GM12878 (cell line): ENCODE data around the gene NOS1AP. TPM values are rescaled to one million over a fixed set of nuclear protein-coding genes. Genes with fewer than 3 reads are reported as not detected.
A peak's percentile ranks its signal among the peaks of the same experiment; 100 is the strongest.

Source experiments
- ATAC-seq: fragments of 200-7000 bp; cut with Tn5 transposase; 3 replicates; pipeline ENCODE4 v1.9.1; 2020; ENCODE audit warnings: mild to moderate bottlenecking, moderate library complexity
- BruUV-seq: library from RNA; stranded (reverse); fragments of 400-500 nt; replicated peaks from 2 replicates; lab custom pipeline; 2021; lab: Mats Ljungman, UMichigan
- CTCF ChIA-PET: fragments of 300-600 bp; sonication (Branson Sonifier 250); formaldehyde crosslinking; extraction: SDS; loops from one replicate; lab custom pipeline; 2021; ENCODE audit warnings: inconsistent platforms; lab: Yijun Ruan, JAX
- POLR2A ChIA-PET: fragments of 350-600 bp; formaldehyde crosslinking; extraction: SDS; loops from one replicate; lab custom pipeline; 2021; ENCODE audit warnings: inconsistent platforms; lab: Charles Lee
- RAD21 ChIA-PET: fragments of 300-600 bp; sonication (Branson Sonifier 250); formaldehyde crosslinking; loops from one replicate; lab custom pipeline; 2023; ENCODE audit warnings: antibody characterized with exemption; ENCODE audit not compliant: unreplicated experiment; lab: Charles Lee
- SMC1A ChIA-PET: fragments of 300-600 bp; sonication (Branson Sonifier 250); formaldehyde crosslinking; loops from one replicate; lab custom pipeline; 2023; ENCODE audit not compliant: unreplicated experiment, uncharacterized antibody; lab: Charles Lee
- DNase-seq: peaks from one replicate; pipeline ENCODE4 v3.0.0-alpha.2; 2011; ENCODE audit warnings: low read depth, low spot score
- FAIRE-seq: peaks from 3 replicates; lab custom pipeline; 2011; peaks lifted over from hg19 to GRCh38; lab: Jason Lieb, UNC
- H2AFZ ChIP-seq: 2 replicates; pipeline ENCODE4 v1.6.0; 2011; ENCODE audit warnings: low read depth, low read length, control low read depth; ENCODE audit not compliant: control insufficient read depth
- H3K27ac ChIP-seq: 2 replicates; pipeline ENCODE4 v1.5.1; 2011; ENCODE audit warnings: control low read depth; ENCODE audit not compliant: control insufficient read depth, insufficient read depth
- H3K27me3 ChIP-seq, 2 experiments: replicated peaks in 1 of 2; 2 replicates each; pipeline versions ENCODE4 v1.6.0 to v1.6.1; 2011; ENCODE audit warnings: low read length in 1 of 2; ENCODE audit not compliant: control insufficient read depth in 2 of 2, insufficient read depth in 2 of 2
- H3K36me3 ChIP-seq, 2 experiments: 2 replicates each; pipeline ENCODE4 v1.5.1; 2011; ENCODE audit warnings: low read length in 1 of 2; ENCODE audit not compliant: control insufficient read depth in 2 of 2, insufficient read depth in 2 of 2
- H3K4me1 ChIP-seq: 2 replicates; pipeline ENCODE4 v1.6.1; 2011; ENCODE audit warnings: mild to moderate bottlenecking, low read length, moderate library complexity, mixed read lengths; ENCODE audit not compliant: control insufficient read depth, insufficient read depth
- H3K4me2 ChIP-seq: 2 replicates; pipeline ENCODE4 v1.6.0; 2011; ENCODE audit warnings: control low read depth; ENCODE audit not compliant: control insufficient read depth, insufficient read depth
- H3K4me3 ChIP-seq: fragments of 200-600 bp; sonication (generic); 2 replicates; pipeline ENCODE4 v1.5.1; 2016
- H3K79me2 ChIP-seq: 2 replicates; pipeline ENCODE4 v1.6.0; 2011; ENCODE audit warnings: low read length; ENCODE audit not compliant: control insufficient read depth, insufficient read depth
- H3K9ac ChIP-seq: 2 replicates; pipeline ENCODE4 v1.8.0; 2011; ENCODE audit warnings: low read length, control low read depth, mixed read lengths; ENCODE audit not compliant: control insufficient read depth, insufficient read depth
- H3K9me3 ChIP-seq: replicated peaks from 3 replicates; pipeline ENCODE4 v1.5.1; 2011; ENCODE audit warnings: mild to moderate bottlenecking, low read length; ENCODE audit not compliant: control insufficient read depth, insufficient read depth
- H4K20me1 ChIP-seq: 2 replicates; pipeline ENCODE4 v1.6.0; 2011; ENCODE audit not compliant: control insufficient read depth, insufficient read depth
- ATF7 ChIP-seq: fragments of 450-650 bp; IDR thresholded peaks from 2 replicates; pipeline ENCODE4 v1.6.1; 2016; ENCODE audit warnings: low read depth, mild to moderate bottlenecking
- CBFB ChIP-seq: IDR thresholded peaks from 2 replicates; pipeline ENCODE4 v1.6.1; 2016; ENCODE audit warnings: antibody characterized with exemption, low read depth
- CEBPB ChIP-seq, 2 experiments: fragments of 150-350 bp in 1 of 2; IDR thresholded peaks; 2 replicates each; pipeline ENCODE4 v1.6.1; 2012 to 2014; ENCODE audit warnings: low read depth in 2 of 2, low read length in 2 of 2, borderline replicate concordance in 1 of 2, inconsistent platforms in 1 of 2
- FOS ChIP-seq: IDR thresholded peaks from 3 replicates; pipeline ENCODE4 v1.6.1; 2011; ENCODE audit warnings: borderline replicate concordance; ENCODE audit not compliant: insufficient read length; ENCODE audit errors: extremely low read depth
- IKZF1 ChIP-seq: fragments of 450-650 bp; conservative IDR thresholded peaks from 2 replicates; pipeline ENCODE4 v1.6.1; 2017; ENCODE audit warnings: antibody characterized with exemption, mild to moderate bottlenecking
- KDM1A ChIP-seq: fragments of 200-600 bp; sonication (generic); IDR thresholded peaks from 2 replicates; pipeline ENCODE4 v1.6.1; 2016; ENCODE audit warnings: borderline replicate concordance
- KLF5 ChIP-seq: fragments of 450-650 bp; IDR thresholded peaks from 2 replicates; pipeline ENCODE4 v1.6.1; 2014; ENCODE audit warnings: mild to moderate bottlenecking; ENCODE audit not compliant: partially characterized antibody
- MTA2 ChIP-seq: fragments of 450-650 bp; IDR thresholded peaks from 2 replicates; pipeline ENCODE4 v1.6.1; 2016; ENCODE audit warnings: low read depth, mild to moderate bottlenecking, moderate library complexity
- MYC ChIP-seq: IDR thresholded peaks from 2 replicates; pipeline ENCODE4 v1.6.1; 2011; ENCODE audit warnings: mild to moderate bottlenecking, low read length, moderate library complexity, inconsistent platforms; ENCODE audit not compliant: insufficient read depth, insufficient replicate concordance, insufficient read length, severe bottlenecking
- NBN ChIP-seq: fragments of 450-650 bp; IDR thresholded peaks from 2 replicates; pipeline ENCODE4 v1.6.1; 2016
- POU2F2 ChIP-seq: IDR thresholded peaks from 3 replicates; pipeline ENCODE4 v1.6.1; 2011; ENCODE audit warnings: low read depth, mild to moderate bottlenecking, low read length, borderline replicate concordance
- RAD21 ChIP-seq: IDR thresholded peaks from 2 replicates; pipeline ENCODE4 v1.6.1; 2011; ENCODE audit warnings: mild to moderate bottlenecking, low read depth, low read length, moderate library complexity; ENCODE audit not compliant: insufficient read depth
- SMC3 ChIP-seq: IDR thresholded peaks from 2 replicates; pipeline ENCODE4 v1.6.1; 2011; ENCODE audit warnings: low read length, improper control_type of control experiment, borderline replicate concordance
- SPI1 ChIP-seq: IDR thresholded peaks from 2 replicates; pipeline ENCODE4 v1.6.1; 2011; ENCODE audit warnings: low read depth, mild to moderate bottlenecking, low read length, moderate library complexity, borderline replicate concordance; ENCODE audit not compliant: insufficient read depth
- STAT3 ChIP-seq: IDR thresholded peaks from 2 replicates; pipeline ENCODE4 v1.6.1; 2011; ENCODE audit warnings: low read depth, low read length, improper control_type of control experiment
- YBX1 ChIP-seq: fragments of 450-650 bp; IDR thresholded peaks from 2 replicates; pipeline ENCODE4 v1.6.1; 2016; ENCODE audit warnings: antibody characterized with exemption
- YY1 ChIP-seq: IDR thresholded peaks from 2 replicates; pipeline ENCODE4 v1.6.1; 2011; ENCODE audit warnings: low read depth, mild to moderate bottlenecking, low read length
- ZNF217 ChIP-seq: fragments of 450-650 bp; IDR thresholded peaks from 2 replicates; pipeline ENCODE4 v1.6.1; 2017; ENCODE audit warnings: antibody characterized with exemption, mild to moderate bottlenecking
- ZNF24 ChIP-seq: fragments of 450-650 bp; IDR thresholded peaks from 2 replicates; pipeline ENCODE4 v1.6.1; 2017; ENCODE audit warnings: antibody characterized with exemption, mild to moderate bottlenecking
- WGBS: methylation state at CpG from one replicate; pipeline ENCODE4 v1.1.6; 2016; ENCODE audit warnings: low lambda C conversion rate; ENCODE audit not compliant: insufficient replicate concordance, insufficient coverage; ENCODE audit errors: missing lambda C conversion rate; 5-methylcytosine and 5-hydroxymethylcytosine counted together
- in situ Hi-C: fragments of 300-500 bp; cut with MboI; formaldehyde crosslinking; loops from 9 replicates; pipeline ENCODE4 v1.14.3; 2018; ENCODE audit warnings: mixed read lengths
- intact Hi-C: fragments of 100-400 bp; cut with micrococcal nuclease; formaldehyde crosslinking; loops from one replicate; pipeline ENCODE4 v1.14.2; 2022; ENCODE audit not compliant: unreplicated experiment
- polyA plus RNA-seq, 11 experiments: library from polyadenylated mRNA; depleted of rRNA in 4 of 11; unstranded in 6 of 11; stranded (reverse) in 5 of 11; fragments of >200 nt; fragmentation: Nextera tagmentation in 4 of 11; fragmentation: Illumina TruSeq in 1 of 11; extraction: Ambion mirVana in 4 of 11; extraction: Trizol in 1 of 11; gene quantifications; 1 replicate in 1 of 11; 2 replicates in 10 of 11; pipeline versions ENCODE4 v1.2.1 to v1.2.3, GENCODE V29; 2011 to 2016; ENCODE audit warnings: inconsistent platforms in 2 of 11, missing spikeins in 2 of 11, low read depth in 1 of 11
- total RNA-seq, 4 experiments: library from RNA; depleted of rRNA in 3 of 4; stranded (reverse); fragments of >200 nt in 3 of 4; fragmentation: Illumina TruSeq in 1 of 4; extraction: Trizol in 1 of 4; gene quantifications; 2 replicates each; pipeline versions ENCODE4 v1.2.1 to v1.2.3, GENCODE V29; 2013 to 2021
- TF ChIP-seq, protein P1 (sequence below): fragments of 450-650 bp; IDR thresholded peaks from 2 replicates; pipeline ENCODE4 v1.6.1; 2017; ENCODE audit warnings: mild to moderate bottlenecking
- TF ChIP-seq, protein P2 (sequence below), 3 experiments: IDR thresholded peaks in 2 of 3; conservative IDR thresholded peaks in 1 of 3; 2 replicates each; pipeline ENCODE4 v1.5.1; 2011; ENCODE audit warnings: low read depth in 3 of 3, low read length in 3 of 3, mild to moderate bottlenecking in 3 of 3, control low read depth in 2 of 3, moderate library complexity in 2 of 3, inconsistent platforms in 1 of 3, mixed read lengths in 1 of 3; ENCODE audit not compliant: control insufficient read depth in 2 of 3, insufficient read depth in 1 of 3; ENCODE audit errors: extremely low read depth in 1 of 3

Gene NOS1AP
- total and polyA plus RNA-seq, 10 of the 15 experiments (the other 5 are each of a cell fraction or from before 2014, with no cell fraction given), result 0.03 to 0.15 TPM; not detected in 8

DNA sequence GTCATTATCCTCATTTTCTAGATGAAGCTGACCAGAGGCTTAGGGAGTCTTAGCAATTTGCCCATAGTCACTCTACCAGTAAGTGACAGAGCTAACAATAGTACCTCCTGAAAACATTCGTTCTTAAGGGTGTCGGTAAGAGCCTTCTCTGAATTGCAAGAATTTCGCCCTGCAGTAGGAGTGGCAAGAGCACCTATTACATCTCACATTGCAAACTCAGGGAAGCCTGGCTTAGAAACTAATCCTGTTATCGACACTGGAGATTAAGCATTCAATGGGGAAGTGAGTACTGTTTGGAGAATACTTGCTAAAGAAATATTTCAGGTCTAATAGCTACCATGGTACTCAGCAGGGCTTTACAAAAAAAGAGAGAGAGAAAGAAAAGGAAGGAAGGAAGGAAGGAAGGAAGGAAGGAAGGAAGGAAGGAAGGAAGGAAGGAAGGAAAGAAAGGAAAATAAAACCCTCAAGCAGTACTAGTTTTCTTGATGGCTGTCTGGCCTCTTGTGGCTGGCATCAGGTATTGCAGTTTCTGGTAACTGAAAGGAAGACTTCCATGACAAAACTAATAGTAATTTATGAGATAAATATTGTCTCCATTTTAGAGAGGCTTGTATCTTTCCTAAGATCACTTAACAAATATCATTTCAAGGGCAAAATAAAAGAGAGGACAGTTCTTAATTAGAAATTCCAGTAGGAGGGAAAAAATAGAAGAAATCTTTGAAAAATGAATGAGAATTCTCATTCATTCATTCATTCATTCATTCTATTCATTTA is 322.5 kb downstream of the NOS1AP start:
- DNase-seq (no peak), FAIRE-seq (no peak), ATAC-seq (peak; percentile 66)
- Histone ChIP-seq H3K4me2 (no peak overlapping the region), H2AFZ (no peak overlapping the region), H3K27me3 (peaks cover 0 to 5% of the 10 kb centered on the region in 2 experiments; a peak in 2 of 4 replicates), H3K4me1 (0 out of 2 replicates have a peak, but pooled peaks cover 4% of the 10 kb centered on the region), H3K9me3 (no peaks in the 10 kb centered on the region), H3K79me2 (no peaks in the 10 kb centered on the region), H3K4me3 (no peak overlapping the region), H4K20me1 (no peaks in the 10 kb centered on the region), H3K27ac (no peak overlapping the region), H3K9ac (no peak overlapping the region), H3K36me3 (no peaks in the 10 kb centered on the region)
- BruUV-seq, result no TSS peak
- CTCF ChIA-PET, result interaction anchor here (0.6 to 6.9 kb wide), 14 partner anchors 12 to 644 kb away, joined by 3 to 126 read pairs (median 4); partner anchors contain the start of gene C1orf226
- SMC1A ChIA-PET, result interaction anchor here (0.6 to 6.4 kb wide), 9 partner anchors 16 to 355 kb away, joined by 3 to 84 read pairs (median 6); no protein-coding TSS in a partner anchor
- WGBS, result 46% methylated on average over 4 of the region's 4 CpGs
- in situ Hi-C loops (loop anchor here (5.0 kb wide), 1 partner anchor 335 kb away; no protein-coding TSS in a partner anchor), intact Hi-C loops (loop anchor here (1.0 to 5.0 kb wide), 3 partner anchors 35 to 336 kb away; no protein-coding TSS in a partner anchor)
- POLR2A ChIA-PET, result no interaction called here
- RAD21 ChIA-PET, result interaction anchor here (0.6 to 6.4 kb wide), 6 partner anchors 10 to 336 kb away, joined by 3 to 83 read pairs (median 5); no protein-coding TSS in a partner anchor
- TF ChIP-seq STAT3 (no peak), SPI1 (peak; percentile 34; the same call in 1 of the 2 replicates), MYC (no peak), POU2F2 (no peak), KLF5 (no peak), MTA2 (peak; percentile 18; the same call in 1 of the 2 replicates), YBX1 (0 out of 2 replicates have a peak, but pooled peaks have one; percentile 35), ZNF217 (no peak), ZNF24 (peak; percentile 92), NBN (peak; percentile 40; the same call in 1 of the 2 replicates), CBFB (no peak), RAD21 (peak; percentile 77), SMC3 (peak; percentile 84), YY1 (0 out of 2 replicates have a peak, but pooled peaks have one; percentile 30), CEBPB (IDR thresholded peaks at IDR 0.05; ENCODE audit: borderline replicate concordance in 1 of 2, low read depth in 2 of 2, low read length in 2 of 2) (no peak), KDM1A (no peak), ATF7 (peak; percentile 61), IKZF1 (peak; percentile 69), FOS (no peak)
- TF ChIP-seq, protein P1, sequence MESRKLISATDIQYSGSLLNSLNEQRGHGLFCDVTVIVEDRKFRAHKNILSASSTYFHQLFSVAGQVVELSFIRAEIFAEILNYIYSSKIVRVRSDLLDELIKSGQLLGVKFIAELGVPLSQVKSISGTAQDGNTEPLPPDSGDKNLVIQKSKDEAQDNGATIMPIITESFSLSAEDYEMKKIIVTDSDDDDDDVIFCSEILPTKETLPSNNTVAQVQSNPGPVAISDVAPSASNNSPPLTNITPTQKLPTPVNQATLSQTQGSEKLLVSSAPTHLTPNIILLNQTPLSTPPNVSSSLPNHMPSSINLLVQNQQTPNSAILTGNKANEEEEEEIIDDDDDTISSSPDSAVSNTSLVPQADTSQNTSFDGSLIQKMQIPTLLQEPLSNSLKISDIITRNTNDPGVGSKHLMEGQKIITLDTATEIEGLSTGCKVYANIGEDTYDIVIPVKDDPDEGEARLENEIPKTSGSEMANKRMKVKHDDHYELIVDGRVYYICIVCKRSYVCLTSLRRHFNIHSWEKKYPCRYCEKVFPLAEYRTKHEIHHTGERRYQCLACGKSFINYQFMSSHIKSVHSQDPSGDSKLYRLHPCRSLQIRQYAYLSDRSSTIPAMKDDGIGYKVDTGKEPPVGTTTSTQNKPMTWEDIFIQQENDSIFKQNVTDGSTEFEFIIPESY, result no peak
- TF ChIP-seq, protein P2, sequence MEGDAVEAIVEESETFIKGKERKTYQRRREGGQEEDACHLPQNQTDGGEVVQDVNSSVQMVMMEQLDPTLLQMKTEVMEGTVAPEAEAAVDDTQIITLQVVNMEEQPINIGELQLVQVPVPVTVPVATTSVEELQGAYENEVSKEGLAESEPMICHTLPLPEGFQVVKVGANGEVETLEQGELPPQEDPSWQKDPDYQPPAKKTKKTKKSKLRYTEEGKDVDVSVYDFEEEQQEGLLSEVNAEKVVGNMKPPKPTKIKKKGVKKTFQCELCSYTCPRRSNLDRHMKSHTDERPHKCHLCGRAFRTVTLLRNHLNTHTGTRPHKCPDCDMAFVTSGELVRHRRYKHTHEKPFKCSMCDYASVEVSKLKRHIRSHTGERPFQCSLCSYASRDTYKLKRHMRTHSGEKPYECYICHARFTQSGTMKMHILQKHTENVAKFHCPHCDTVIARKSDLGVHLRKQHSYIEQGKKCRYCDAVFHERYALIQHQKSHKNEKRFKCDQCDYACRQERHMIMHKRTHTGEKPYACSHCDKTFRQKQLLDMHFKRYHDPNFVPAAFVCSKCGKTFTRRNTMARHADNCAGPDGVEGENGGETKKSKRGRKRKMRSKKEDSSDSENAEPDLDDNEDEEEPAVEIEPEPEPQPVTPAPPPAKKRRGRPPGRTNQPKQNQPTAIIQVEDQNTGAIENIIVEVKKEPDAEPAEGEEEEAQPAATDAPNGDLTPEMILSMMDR (IDR thresholded peaks at IDR 0.05 in 2 of 3, conservative IDR thresholded peaks at IDR 0.05 in 1 of 3; ENCODE audit: control insufficient read depth in 2 of 3, extremely low read depth in 1 of 3, insufficient read depth in 1 of 3, low read depth in 3 of 3, low read length in 3 of 3), result peak; percentile 71 to 75 (median 74)
